Ishikawa (cell line): ENCODE data around the gene FBLIM1.

Experiments
- CEBPB ChIP-seq: IDR thresholded peaks from 2 replicates; pipeline ENCODE4 v1.6.1; 2012
- CREB1 ChIP-seq: IDR thresholded peaks from 2 replicates; pipeline ENCODE4 v1.6.1; 2012; ENCODE audit warnings: low read depth
- EGR1 ChIP-seq: IDR thresholded peaks from 2 replicates; pipeline ENCODE4 v1.6.1; 2012
- EP300 ChIP-seq: IDR thresholded peaks from 2 replicates; pipeline ENCODE4 v1.6.1; 2012; ENCODE audit warnings: borderline replicate concordance
- FOXM1 ChIP-seq: IDR thresholded peaks from 2 replicates; pipeline ENCODE4 v1.6.1; 2012; ENCODE audit warnings: low read depth, borderline replicate concordance
- MAX ChIP-seq: IDR thresholded peaks from 2 replicates; pipeline ENCODE4 v1.6.1; 2012
- NFIC ChIP-seq: IDR thresholded peaks from 2 replicates; pipeline ENCODE4 v1.6.1; 2012
- RAD21 ChIP-seq: IDR thresholded peaks from 2 replicates; pipeline ENCODE4 v1.6.1; 2012; ENCODE audit warnings: low read depth
- REST ChIP-seq: IDR thresholded peaks from 2 replicates; pipeline ENCODE4 v1.6.1; 2012; ENCODE audit warnings: low read depth, mild to moderate bottlenecking
- TAF1 ChIP-seq: IDR thresholded peaks from 2 replicates; pipeline ENCODE4 v1.6.1; 2012; ENCODE audit warnings: low read depth, mild to moderate bottlenecking
- TCF12 ChIP-seq: IDR thresholded peaks from 2 replicates; pipeline ENCODE4 v1.6.1; 2012; ENCODE audit warnings: low read depth
- TEAD4 ChIP-seq: IDR thresholded peaks from 2 replicates; pipeline ENCODE4 v1.6.1; 2012
- USF1 ChIP-seq: IDR thresholded peaks from 2 replicates; pipeline ENCODE4 v1.6.1; 2012
- YY1 ChIP-seq: IDR thresholded peaks from 2 replicates; pipeline ENCODE4 v1.6.1; 2012; ENCODE audit warnings: low read depth
- ZBTB7A ChIP-seq: IDR thresholded peaks from 2 replicates; pipeline ENCODE4 v1.6.1; 2012; ENCODE audit warnings: low read depth

FBLIM1 gene

GRCh38 chr1:15730936-15731335 is 27.7 kb upstream of the FBLIM1 start:
- TF ChIP-seq EP300: no peak
- TF ChIP-seq NFIC: no peak
- no peak for TF ChIP-seq TAF1
- TF ChIP-seq RAD21: no peak
- no peak for TF ChIP-seq FOXM1
- no peak for TF ChIP-seq USF1
- TF ChIP-seq EGR1: no peak
- no peak for TF ChIP-seq CREB1
- TF ChIP-seq MAX: no peak
- no peak for TF ChIP-seq CEBPB
- no peak for TF ChIP-seq ZBTB7A
- TF ChIP-seq YY1: no peak
- TF ChIP-seq TCF12: no peak
- TF ChIP-seq REST: no peak
- no peak for TF ChIP-seq TEAD4

- TF ChIP-seq EP300 (no peak), TCF12 (no peak), EGR1 (no peak), FOXM1 (no peak)
Observed at GRCh38 chr1:15731735-15732685, 26.6 kb upstream of the FBLIM1 start.

- TF ChIP-seq TAF1 (no peak), YY1 (no peak), USF1 (no peak), EGR1 (no peak)
Observed at GRCh38 chr1:15732686-15733081, 25.9 kb upstream of the FBLIM1 start.

- TF ChIP-seq CREB1 (no peak), TCF12 (no peak), YY1 (no peak), REST (no peak), RAD21 (no peak), USF1 (no peak), CEBPB (no peak), ZBTB7A (no peak), MAX (no peak), EP300 (no peak), EGR1 (no peak), TAF1 (no peak), NFIC (no peak), FOXM1 (no peak), TEAD4 (no peak)
Observed at GRCh38 chr1:15733218-15733725, 25.3 kb upstream of the FBLIM1 start.

- TF ChIP-seq YY1 (no peak), NFIC (no peak), TAF1 (no peak), REST (no peak), TEAD4 (no peak), USF1 (no peak), FOXM1 (no peak), RAD21 (no peak), CEBPB (no peak), EP300 (no peak)
Observed at GRCh38 chr1:15733726-15734226, 24.8 kb upstream of the FBLIM1 start.
